Vagina (tissue), 2 donors: Measurements from ENCODE around the gene R3HDM4. TPM values are rescaled to one million over a fixed set of nuclear protein-coding genes. Genes with fewer than 3 reads are reported as not detected.

Source experiments
- DNase-seq, 2 donors: peaks; one replicate each; pipeline ENCODE4 v3.0.0-alpha.2; 2017; ENCODE audit errors: extremely low spot score in 2 of 2
- H3K27ac ChIP-seq: fragments of 200-600 bp; sonication (generic); one replicate; pipeline ENCODE4 v1.5.1; 2019
- H3K27me3 ChIP-seq: fragments of 200-600 bp; sonication (generic); one replicate; pipeline ENCODE4 v1.5.1; 2019
- H3K36me3 ChIP-seq, 2 donors: fragments of 200-600 bp; sonication (generic); one replicate each; pipeline ENCODE4 v1.5.1; 2017 to 2019
- H3K4me1 ChIP-seq: fragments of 200-600 bp; sonication (generic); one replicate; pipeline ENCODE4 v1.5.1; 2019
- H3K4me3 ChIP-seq, 2 donors: fragments of 200-600 bp; sonication (generic); 1 replicate in 1 of 2; 2 replicates in 1 of 2; pipeline ENCODE4 v1.5.1; 2016 to 2019
- H3K9me3 ChIP-seq: fragments of 200-600 bp; sonication (generic); one replicate; pipeline ENCODE4 v1.5.1; 2019
- POLR2A ChIP-seq, 2 donors: fragments of 450-650 bp; IDR thresholded peaks; one replicate each; pipeline ENCODE4 v1.6.1; 2017; ENCODE audit warnings: antibody characterized with exemption in 2 of 2, mild to moderate bottlenecking in 2 of 2, moderate library complexity in 2 of 2
- POLR2AphosphoS5 ChIP-seq, 2 donors: sonication (generic); formaldehyde crosslinking; IDR thresholded peaks; one replicate each; pipeline ENCODE4 v1.9.0; 2017; ENCODE audit warnings: antibody characterized with exemption in 2 of 2, mild to moderate bottlenecking in 2 of 2, low read depth in 1 of 2; ENCODE audit not compliant: insufficient read depth in 1 of 2
- intact Hi-C: fragments of 100-400 bp; cut with DNase I; formaldehyde crosslinking; loops from one replicate; pipeline ENCODE4 v1.15.1; 2023
- total RNA-seq: library from RNA; depleted of rRNA; stranded (reverse); fragments of >200 nt; gene quantifications from one replicate; pipeline ENCODE4 v1.2.3, GENCODE V29; 2016
- TF ChIP-seq, protein P1 (sequence below), 3 experiments: fragments of 450-650 bp in 2 of 3; fragments of 200-600 bp in 1 of 3; sonication (generic) in 1 of 3; IDR thresholded peaks; one replicate each; pipeline ENCODE4 v1.5.1; 2017 to 2019; ENCODE audit warnings: antibody characterized with exemption in 3 of 3, mild to moderate bottlenecking in 2 of 3, moderate library complexity in 2 of 3

The R3HDM4 gene
- total RNA-seq, 1 donor from 2014 or later = 41.3 TPM

DNA sequence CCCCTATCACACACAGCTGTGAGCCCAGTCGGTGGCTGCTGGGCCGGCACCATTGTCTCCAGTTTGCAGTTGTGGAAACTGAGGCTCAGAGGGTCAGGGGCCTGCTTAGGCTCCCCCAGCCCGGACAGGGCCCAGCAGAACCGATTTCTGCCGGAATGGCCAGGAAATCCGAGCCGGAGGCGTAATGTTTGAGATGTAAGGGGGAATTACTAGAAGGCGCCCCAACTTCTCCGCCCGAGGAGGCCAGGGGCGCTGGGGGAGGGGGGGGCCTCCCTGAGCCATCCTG is 5.1 kb upstream of the R3HDM4 start:
- Histone ChIP-seq H3K36me3 (no peaks in the 10 kb centered on the region), H3K9me3 (no peaks in the 10 kb centered on the region), H3K27ac (no peak overlapping the region), H3K4me3 (peak overlapping the region in 1 of 2 donors; percentile 46), H3K4me1 (peaks cover 41% of the 10 kb centered on the region), H3K27me3 (peaks cover 25% of the 10 kb centered on the region)
- TF ChIP-seq POLR2A (IDR thresholded peaks at IDR 0.05) = no peak
- TF ChIP-seq, protein P1, sequence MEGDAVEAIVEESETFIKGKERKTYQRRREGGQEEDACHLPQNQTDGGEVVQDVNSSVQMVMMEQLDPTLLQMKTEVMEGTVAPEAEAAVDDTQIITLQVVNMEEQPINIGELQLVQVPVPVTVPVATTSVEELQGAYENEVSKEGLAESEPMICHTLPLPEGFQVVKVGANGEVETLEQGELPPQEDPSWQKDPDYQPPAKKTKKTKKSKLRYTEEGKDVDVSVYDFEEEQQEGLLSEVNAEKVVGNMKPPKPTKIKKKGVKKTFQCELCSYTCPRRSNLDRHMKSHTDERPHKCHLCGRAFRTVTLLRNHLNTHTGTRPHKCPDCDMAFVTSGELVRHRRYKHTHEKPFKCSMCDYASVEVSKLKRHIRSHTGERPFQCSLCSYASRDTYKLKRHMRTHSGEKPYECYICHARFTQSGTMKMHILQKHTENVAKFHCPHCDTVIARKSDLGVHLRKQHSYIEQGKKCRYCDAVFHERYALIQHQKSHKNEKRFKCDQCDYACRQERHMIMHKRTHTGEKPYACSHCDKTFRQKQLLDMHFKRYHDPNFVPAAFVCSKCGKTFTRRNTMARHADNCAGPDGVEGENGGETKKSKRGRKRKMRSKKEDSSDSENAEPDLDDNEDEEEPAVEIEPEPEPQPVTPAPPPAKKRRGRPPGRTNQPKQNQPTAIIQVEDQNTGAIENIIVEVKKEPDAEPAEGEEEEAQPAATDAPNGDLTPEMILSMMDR (IDR thresholded peaks at IDR 0.05) = no peak
- TF ChIP-seq POLR2AphosphoS5 (IDR thresholded peaks at IDR 0.05; ENCODE audit: insufficient read depth in 1 of 2, low read depth in 1 of 2) = no peak
- intact Hi-C loops = no loop called here
- DNase-seq = no peak

DNA sequence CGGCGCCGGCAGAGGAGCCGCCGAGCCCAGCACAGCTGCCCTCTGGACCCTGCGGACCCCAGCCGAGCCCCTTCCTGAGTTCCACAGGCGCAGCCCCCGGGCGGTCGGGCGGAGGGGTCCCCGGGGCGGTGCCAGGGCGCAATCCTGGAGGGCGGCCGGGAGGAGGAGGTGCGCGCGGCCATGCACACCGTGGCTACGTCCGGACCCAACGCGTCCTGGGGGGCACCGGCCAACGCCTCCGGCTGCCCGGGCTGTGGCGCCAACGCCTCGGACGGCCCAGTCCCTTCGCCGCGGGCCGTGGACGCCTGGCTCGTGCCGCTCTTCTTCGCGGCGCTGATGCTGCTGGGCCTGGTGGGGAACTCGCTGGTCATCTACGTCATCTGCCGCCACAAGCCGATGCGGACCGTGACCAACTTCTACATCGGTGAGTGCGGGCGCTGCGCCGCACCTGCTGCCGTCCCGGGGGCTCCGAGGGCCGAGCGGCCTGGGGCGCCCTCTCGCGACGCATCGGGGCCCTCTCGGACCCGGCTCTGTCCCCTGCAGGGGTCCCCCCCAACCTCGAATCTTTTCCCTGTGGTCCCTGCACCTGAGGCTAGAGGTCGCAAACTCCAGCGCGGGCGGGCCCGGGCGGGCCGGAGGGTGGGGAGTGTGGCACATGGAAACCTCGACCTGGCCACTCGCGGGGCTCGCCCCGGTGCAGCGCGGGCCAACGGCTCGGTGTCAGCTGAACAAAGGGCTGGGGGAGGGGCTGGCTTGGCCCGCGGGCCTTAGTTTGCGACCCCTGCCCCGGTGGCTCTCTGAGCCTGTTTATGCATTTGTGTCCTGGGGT is 4.5 kb upstream of the R3HDM4 start, which contains the start of gene KISS1R:
Gene KISS1R, plus strand, starts transcription at position 11 of the 829 bp plus-strand sequence. Its CDS starts 170 bp downstream, at position 181.
- no peak within 1 kb of the TSS for H3K27ac ChIP-seq
- intact Hi-C loops = no loop called here
- H3K4me3 ChIP-seq = peak within 1 kb of the TSS; percentile 31 to 46
- no peaks in the 10 kb centered on the region for H3K36me3 ChIP-seq
- no peaks in the 10 kb centered on the region for H3K9me3 ChIP-seq
- TF ChIP-seq, protein P1 (IDR thresholded peaks at IDR 0.05) = peak in 1 of 3 experiments; percentile 29
- TF ChIP-seq POLR2A (IDR thresholded peaks at IDR 0.05) = no peak
- H3K4me1 ChIP-seq = peaks cover 41% of the 10 kb centered on the region
- peaks cover 25% of the 10 kb centered on the region for H3K27me3 ChIP-seq
- DNase-seq = no peak

DNA sequence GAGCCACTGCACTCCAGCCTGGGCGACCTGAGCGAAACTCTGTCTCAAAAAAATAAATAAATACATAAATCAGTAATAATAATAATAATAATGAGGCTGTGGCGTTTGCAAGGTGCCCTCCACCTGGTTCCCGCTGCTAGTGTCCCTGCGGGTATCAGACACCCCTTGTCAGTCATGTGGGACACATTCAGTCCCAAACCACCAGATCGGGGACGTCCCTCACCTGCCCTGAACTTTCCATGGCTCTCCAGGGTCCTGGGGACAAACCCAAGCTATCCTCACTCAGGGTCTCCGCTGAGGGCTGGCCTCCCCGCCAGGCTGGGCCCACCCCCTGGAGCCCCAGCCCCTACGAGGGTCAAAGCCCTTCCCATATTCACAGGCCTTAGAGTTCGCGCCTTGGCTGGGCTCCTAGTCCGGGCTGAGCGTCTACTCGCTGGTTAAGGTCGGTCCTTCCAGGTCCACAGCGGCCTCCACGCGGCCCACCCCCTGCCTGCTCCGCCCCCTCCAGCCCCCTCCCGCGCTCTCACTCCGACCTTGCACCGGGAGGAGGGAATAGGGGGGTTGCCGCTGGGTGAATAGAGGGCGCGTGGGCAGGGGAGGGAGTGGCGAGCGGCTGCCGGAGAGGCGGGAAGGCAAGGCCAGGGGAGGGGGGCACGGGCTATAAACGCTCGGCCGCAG is 3.8 kb upstream of the R3HDM4 start:
- Histone ChIP-seq H3K4me1 (peaks cover 41% of the 10 kb centered on the region), H3K9me3 (no peaks in the 10 kb centered on the region), H3K36me3 (no peaks in the 10 kb centered on the region), H3K27me3 (peaks cover 25% of the 10 kb centered on the region), H3K27ac (no peak overlapping the region), H3K4me3 (peak overlapping the region; percentile 31 to 46)
- TF ChIP-seq POLR2AphosphoS5 (IDR thresholded peaks at IDR 0.05; ENCODE audit: insufficient read depth in 1 of 2, low read depth in 1 of 2) (no peak), POLR2A (IDR thresholded peaks at IDR 0.05) (no peak)
- TF ChIP-seq, protein P1 (IDR thresholded peaks at IDR 0.05) = no peak
- intact Hi-C loops = no loop called here
- no peak for DNase-seq

DNA sequence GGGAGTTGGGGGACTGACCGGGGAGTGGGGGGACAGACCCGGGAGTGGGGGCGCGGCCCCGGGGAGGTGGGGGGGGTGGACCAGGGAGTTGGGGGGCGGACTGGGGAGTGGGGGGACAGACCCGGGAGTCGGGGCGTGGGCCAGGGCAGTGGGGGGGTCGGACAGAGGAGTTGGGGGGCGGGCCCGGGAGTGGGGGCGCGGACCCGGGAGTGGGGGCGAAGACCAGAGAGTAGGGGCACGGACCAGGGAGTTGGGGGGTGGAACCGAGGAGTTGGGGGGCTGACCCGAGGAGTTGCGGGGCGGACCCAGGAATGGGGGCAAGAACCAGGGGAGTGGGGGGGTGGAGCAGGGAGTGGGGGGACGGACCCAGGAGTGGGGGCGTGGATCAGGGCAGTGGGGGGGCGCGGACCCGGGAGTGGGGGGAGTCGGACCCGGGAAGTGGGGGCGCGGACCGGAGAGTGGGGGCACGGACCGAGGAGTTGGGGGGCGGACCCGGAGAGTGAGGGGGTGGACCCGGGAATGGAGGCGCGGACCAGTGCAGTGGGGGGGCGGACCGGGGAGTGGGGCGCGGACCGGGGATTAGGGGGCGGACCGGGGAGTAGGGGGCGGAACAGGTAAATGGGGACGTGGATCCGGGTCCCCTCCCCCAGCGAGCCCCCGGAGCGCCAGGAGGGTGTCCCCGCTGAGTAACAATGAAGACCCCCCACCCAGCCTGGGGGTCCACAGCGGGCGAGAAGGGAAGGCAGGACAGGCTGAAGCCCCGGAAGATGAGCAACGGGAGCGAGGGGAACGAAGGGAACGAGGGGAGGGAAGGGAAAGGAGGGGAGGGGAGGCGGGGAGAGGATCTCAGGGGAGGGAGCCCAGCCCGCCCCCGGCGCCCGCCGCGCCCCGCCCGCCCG is 589 bp downstream of the R3HDM4 start:
- Histone ChIP-seq H3K4me1 (peaks cover 27% of the 10 kb centered on the region), H3K4me3 (peak overlapping the region; percentile 75 to 92), H3K27ac (peak overlapping the region; percentile 70), H3K27me3 (peaks cover 2% of the 10 kb centered on the region), H3K36me3 (no peaks in the 10 kb centered on the region), H3K9me3 (no peaks in the 10 kb centered on the region)
- intact Hi-C loops = no loop called here
- DNase-seq = no peak
- TF ChIP-seq, protein P1 (IDR thresholded peaks at IDR 0.05) = no peak
- TF ChIP-seq POLR2A (IDR thresholded peaks at IDR 0.05) (no peak), POLR2AphosphoS5 (IDR thresholded peaks at IDR 0.05; ENCODE audit: insufficient read depth in 1 of 2, low read depth in 1 of 2) (no peak)
